GM19025 (cell line): ENCODE results near the gene MAB21L2.

ENCODE experiments used
- ATAC-seq: cut with Tn5 transposase; IDR thresholded peaks from one replicate; pipeline ENCODE4 v1.9.1; 2021; ENCODE audit warnings: mild to moderate bottlenecking, low read depth, moderate library complexity; ENCODE audit not compliant: unreplicated experiment

Gene MAB21L2

DNA sequence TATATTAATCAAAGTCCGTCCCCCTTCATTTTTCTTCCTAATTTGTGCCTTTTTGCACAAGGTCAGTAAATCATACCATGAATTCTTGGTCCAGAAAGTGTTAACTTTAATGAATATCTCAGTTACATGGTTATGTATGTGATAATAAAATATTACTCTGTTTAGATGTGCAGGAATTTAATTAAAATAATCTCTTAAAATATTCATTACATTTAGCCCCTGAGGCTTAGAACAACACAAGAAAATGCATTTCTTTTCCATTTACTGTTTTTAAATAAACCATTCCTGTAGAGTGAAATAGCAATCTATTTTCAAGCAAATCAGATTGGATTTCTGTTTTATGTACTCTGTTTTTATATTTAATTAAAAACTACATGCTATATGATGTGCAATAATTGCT lies 17.6 kb downstream of the MAB21L2 start:
- no peak for ATAC-seq

- no peak for ATAC-seq
These were observed 19.0 kb downstream of the MAB21L2 start for GRCh38 chr4:150600812-150601445.

- ATAC-seq = no peak
These were observed 27.2 kb downstream of the MAB21L2 start for GRCh38 chr4:150609131-150609530.

GRCh38 chr4:150619042-150619441 lies 37.1 kb downstream of the MAB21L2 start:
- ATAC-seq = no peak

DNA sequence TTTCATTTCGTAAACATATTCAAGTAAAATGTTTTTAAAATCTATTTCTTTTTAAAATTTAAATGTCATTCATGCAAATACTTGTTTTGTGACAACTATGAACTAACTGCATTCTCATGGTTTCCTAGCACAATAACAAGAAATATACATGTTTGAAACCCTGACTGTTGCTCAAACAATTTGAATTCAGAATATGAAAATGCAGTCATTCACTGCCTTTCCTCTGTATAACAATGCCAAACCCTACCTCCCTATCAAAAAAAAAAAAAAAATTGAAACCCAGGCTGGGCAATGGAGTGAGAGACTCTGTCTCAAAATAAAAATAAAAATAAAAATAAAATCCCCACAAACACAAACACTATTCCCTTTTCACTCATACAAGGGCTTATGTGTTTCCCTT lies 42.1 kb downstream of the MAB21L2 start:
- no peak for ATAC-seq

DNA sequence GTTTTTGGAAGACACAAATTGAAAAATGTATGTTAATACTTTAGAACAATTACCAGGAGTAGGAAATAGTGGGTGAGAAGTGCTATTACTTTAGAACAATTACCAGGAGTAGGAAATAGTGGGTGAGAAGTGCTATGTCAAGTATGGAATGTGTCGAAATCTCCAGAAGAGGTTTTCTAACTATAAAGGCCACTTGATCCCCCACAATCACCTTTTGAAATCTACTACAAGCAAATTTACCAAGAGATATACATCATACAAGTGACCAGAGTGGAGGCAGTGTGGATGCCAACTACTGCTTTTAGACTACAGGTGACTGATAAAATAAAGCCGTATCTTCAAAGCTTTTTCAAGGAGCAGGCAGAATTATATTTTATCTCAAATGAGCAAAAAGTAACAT lies 43.1 kb downstream of the MAB21L2 start:
- ATAC-seq = no peak

- ATAC-seq = no peak
These were observed 46.1 kb downstream of the MAB21L2 start for GRCh38 chr4:150628073-150628472.

DNA sequence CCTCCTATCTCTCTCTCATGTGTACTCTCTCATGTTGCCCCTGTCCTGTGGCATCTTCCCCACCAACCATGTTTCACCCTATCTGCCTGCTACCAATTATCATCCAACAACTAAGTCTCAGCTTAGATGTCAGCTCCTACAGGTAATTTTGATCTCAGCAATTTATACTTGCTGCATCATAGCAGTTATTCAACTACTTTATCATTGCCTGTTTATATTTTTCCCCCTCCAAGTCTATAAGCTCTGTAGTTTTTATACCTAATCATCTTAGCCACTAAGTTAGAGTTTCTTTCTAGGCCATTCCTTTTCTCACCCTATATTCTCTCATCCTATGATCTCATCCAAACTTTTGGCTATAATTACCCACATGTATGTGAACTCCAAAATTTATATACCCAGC lies 50.7 kb downstream of the MAB21L2 start:
- no peak for ATAC-seq
